ENCODE measurements around the gene RNPEPL1.

RNPEPL1 gene

DNA sequence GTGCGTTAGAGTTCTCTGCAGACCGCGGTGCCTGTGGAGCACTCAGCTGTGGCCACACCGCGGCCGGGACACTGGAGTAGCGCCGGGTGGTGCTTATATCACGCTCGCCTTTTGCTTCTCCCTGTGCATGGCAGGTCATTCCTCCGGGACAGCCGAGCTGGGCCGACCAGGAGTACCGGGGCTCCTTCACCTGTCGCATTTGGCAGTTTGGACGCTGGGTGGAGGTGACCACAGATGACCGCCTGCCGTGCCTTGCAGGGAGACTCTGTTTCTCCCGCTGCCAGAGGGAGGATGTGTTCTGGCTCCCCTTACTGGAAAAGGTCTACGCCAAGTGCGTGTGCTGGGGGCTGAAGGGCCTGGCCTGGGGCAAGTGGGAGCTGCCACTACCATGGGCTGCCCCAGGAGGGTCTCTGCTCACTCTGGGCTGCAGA lies 22.4 kb downstream of the RNPEPL1 start:
- no peak for DNase-seq (ENCODE audit: low spot score)

DNA sequence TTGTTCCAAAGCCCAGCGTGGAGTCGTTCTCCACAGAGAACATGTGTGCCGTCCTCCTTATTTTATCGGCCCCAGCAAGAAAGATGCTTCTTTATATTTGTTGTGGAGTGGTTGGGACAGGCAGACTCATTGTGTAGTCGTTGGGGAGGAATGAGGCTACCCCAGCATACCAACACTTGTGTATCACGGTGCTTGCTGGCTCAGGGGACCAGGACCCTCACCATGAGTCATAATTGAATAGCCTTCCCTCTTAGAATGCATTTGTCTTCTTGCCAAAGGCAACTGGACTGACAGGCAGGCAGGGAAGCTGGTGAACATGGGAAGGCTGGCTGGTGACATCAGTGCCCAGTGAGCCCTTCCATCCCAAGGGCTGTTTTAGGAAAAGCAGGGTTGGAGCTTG lies 22.9 kb downstream of the RNPEPL1 start:
- DNase-seq (ENCODE audit: low spot score), result no peak

DNA sequence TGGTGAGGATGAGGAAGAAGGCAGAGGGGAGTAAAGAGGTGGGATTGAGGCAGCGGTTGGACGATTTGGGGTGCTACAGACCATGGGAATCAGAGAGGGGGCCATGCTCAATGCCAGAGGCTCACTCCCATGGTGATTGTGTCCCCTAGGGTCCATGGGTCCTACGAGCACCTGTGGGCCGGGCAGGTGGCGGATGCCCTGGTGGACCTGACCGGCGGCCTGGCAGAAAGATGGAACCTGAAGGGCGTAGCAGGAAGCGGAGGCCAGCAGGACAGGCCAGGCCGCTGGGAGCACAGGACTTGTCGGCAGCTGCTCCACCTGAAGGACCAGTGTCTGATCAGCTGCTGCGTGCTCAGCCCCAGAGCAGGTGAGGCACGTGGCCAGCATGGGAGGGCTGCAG lies 23.5 kb downstream of the RNPEPL1 start:
- DNase-seq (ENCODE audit: low spot score), result no peak

DNA sequence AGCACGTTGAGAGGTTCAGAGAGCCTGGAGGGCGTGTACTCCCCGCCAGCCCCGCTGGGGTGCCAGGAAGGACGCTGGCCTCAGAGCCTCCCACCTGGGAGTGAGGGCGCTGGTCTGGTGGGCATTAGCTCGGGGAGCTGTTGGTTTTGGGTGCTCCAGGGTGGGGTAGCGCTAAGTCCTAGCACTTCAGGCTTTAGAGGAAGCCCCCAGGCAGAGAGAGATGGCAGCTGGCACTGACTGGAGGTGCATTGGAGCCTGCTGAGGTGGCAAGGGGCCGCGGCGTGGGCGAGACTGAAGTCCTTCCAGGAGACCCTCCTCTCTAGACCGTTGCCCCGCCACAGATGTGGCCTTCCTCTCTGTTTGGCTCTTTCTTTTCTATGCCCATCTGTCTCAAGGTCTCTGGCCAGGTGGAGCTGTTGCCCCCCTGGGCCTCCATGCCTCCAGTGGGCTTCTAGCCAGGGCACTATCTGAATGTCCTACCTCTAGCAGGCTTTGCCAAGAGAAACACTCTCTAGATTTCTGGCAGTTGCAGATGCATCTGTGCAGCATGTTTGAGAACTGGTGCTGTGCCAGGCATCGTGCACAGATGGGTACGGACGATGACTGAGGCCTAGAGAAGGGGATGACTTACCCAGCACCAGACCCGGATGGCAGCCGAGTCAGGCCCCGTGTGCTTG lies 24.9 kb downstream of the RNPEPL1 start:
- DNase-seq (ENCODE audit: low spot score), result no peak

DNA sequence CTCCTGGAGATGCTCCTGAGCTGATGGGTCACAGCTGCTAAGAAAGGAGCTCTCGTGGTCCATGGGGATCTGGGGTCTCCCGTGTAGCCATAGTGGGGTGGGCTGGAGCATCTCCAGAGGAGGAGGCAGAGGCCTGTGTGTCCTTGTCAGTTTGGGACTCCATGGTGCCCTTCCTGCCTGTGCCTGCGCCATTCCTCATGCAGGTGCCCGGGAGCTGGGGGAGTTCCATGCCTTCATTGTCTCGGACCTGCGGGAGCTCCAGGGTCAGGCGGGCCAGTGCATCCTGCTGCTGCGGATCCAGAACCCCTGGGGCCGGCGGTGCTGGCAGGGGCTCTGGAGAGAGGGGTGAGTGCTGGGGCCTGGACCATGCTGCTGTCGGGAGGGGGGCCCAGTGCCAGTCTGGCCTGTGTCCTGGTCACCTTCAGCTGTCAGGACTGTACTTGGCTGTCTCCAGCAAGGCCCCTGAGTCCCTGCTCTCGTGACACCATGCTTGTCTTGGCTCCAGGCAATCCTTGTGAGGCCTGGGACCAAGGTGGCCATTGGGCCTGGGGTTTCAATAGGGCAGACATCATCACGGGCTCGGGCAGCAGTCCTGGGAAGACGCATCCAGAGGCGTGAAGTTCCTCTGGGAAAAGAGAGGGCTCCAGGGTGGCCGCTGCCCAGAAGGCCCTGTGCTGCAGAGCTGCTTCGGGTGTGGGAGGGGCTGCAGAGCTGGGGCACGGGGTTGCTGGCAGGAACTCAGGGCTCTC lies 25.6 kb downstream of the RNPEPL1 start:
- no peak for DNase-seq (ENCODE audit: low spot score)

DNA sequence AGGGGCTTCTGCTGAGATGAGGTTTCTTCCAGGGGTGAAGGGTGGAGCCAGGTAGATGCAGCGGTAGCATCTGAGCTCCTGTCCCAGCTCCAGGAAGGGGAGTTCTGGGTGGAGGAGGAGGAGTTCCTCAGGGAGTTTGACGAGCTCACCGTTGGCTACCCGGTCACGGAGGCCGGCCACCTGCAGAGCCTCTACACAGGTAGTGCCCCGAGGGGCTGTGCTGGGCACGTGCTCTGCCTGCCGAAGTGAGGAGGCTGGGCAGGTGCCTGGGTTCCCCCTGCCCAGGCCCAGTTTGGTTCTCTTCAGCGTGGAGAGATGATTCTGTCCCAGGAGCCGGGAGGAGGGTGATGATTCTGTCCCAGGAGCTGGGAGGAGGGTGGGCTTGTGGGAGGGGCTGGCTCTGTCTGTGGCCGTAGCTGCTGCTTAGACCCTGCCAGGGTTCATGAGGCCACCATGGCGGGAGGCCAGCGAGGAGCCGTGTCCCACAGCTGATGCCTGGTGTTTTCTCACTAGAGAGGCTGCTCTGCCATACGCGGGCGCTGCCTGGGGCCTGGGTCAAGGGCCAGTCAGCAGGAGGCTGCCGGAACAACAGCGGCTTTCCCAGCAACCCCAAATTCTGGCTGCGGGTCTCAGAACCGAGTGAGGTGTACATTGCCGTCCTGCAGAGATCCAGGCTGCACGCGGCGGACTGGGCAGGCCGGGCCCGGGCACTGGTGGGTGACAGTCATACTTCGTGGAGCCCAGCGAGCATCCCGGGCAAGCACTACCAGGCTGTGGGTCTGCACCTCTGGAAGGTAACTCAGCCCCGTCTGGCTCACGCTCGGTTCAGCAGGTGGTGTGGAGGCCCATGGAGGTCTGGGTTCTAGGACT lies 26.5 kb downstream of the RNPEPL1 start:
- no peak for DNase-seq (ENCODE audit: low spot score)

DNA sequence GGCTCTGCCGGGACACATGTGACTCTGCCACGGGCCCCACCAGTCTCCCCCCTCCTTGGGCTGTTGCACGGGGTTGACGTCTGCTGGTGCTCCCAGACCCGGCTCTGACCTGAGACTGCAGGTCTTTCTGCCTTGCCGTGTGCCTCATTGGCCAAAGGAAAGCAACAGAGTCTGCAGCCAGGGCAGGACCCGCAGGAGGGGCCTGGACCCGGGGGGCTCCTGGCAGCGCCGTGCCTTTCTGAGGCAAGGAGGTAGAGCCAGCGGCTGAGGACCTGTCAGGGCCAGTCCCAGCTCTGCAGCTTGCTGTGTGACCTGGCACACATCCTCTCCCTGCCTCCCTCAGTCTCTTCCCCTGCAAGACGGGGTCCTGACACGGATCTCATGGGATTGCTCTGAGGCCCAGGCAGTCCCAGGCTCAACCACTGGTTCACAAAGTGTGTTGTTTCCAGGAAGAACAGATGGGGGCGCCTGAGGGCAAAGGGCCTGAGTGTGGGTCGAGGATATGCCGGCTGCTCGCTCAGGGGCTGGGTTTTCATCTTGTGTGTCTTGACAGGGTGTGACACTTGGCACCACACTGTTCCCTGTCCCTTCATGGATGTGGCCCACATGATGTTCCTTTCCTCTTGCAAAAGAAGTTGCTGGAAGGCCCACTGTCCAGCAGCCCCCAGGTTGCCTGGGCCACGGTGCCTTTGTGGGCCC lies 27.2 kb downstream of the RNPEPL1 start:
- DNase-seq (ENCODE audit: low spot score), result no peak

DNA sequence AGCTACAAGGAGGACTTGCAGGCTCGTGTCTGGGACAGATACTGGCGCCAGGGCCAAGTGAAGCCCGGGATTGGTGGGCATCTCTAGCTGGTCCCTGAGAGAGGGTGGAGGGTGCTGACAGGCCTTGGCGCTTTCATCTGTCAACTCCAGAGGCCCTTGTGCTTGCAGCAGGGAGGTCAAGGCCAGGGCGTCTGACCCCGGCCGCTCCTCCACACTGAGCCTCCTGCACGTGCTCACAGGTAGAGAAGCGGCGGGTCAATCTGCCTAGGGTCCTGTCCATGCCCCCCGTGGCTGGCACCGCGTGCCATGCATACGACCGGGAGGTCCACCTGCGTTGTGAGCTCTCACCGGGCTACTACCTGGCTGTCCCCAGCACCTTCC lies 27.8 kb downstream of the RNPEPL1 start:
- no peak for DNase-seq (ENCODE audit: low spot score)

DNA sequence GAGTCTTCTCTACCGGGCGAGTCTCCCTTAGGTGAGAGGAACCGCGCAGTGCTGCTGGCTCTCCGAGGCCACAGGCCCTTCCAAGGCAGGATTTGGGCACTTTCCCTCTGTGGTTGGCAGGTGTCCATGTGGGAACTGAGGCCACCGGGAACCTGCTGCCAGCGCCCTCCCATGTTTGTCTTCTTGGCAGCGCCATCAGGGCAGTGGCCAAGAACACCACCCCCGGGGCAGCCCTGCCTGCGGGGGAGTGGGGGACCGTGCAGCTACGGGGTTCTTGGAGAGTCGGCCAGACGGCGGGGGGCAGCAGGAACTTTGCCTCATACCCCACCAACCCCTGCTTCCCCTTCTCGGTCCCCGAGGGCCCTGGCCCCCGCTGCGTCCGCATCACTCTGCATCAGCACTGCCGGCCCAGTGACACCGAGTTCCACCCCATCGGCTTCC lies 28.2 kb downstream of the RNPEPL1 start:
- no peak for DNase-seq (ENCODE audit: low spot score)

DNA sequence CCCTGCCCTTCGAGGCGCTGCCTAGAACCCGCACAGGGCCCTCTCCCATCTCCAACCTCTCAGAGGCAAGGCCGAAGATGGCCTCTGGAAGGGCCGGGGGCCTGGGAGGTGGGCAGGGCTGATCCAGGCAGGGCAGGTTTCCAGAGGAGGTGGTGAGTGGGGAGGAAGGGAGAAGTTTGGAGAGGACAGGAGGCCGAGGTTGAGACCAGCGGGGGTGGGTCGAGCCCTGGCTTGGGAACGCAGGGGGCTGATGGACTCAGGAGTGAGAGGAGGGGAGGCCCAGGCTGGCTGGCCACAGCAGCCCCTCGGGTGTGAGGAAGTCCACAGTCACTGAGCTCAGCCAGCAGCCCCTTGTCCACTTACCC lies 28.8 kb downstream of the RNPEPL1 start:
- no peak for DNase-seq (ENCODE audit: low spot score)

DNA sequence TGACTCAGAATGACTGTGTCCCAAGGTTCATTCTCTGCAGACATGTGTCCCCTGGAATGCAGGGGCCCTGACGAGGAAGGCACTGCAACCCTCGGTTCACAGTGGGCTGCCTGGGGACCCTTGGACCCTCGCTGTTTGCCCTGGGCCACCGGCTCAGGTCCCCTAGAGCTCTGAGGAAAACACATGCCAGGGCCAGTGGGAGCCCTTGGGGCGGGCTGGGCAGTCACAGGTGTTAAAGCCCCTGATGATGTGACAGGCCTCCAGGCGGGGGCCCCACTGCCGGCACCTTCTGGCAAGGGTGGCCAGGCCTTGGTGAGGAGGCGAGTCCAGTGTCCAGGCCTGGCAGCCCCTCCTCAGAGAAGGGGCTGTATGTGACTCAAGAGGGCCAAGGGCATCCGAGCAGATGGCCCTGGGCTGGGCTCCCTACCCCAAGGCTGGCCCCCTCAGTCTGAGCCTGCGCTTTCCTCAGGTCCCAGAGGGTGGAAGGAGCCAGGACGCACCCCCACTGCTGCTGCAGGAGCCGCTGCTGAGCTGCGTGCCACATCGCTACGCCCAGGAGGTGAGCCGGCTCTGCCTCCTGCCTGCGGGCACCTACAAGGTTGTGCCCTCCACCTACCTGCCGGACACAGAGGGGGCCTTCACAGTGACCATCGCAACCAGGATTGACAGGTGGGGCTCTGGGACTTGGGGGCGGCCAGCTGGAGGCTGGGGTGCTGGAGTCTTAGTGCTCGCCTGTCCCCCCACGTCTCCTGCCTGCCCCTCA lies 29.3 kb downstream of the RNPEPL1 start:
- no peak for DNase-seq (ENCODE audit: low spot score)

DNA sequence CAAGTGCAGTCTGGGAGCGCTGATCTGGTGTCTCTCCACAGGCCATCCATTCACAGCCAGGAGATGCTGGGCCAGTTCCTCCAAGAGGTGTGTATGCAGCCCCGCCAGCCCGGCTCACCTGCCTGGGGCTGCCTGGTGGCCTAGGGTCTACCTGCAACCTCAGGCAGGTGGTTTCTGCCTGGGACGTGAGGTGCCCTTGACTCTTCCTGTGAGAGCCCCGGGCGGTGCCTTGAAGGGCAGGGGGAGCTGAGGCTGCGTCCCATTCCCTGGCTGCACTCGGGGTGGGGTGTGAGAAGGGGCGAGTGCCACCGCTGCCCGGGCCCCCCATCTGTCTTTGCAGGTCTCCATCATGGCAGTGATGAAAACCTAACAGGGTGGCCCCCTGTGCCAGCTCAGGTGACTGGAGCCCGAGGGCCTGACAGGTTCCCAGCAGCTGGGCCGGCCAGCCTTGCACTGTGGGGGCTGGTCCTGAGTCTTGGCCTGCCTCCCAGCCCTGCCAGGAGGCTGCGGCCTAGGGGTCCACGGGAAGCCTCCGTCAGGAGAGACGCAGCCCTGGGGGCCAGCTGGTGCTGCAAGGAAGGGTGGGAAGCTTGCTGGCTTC lies 30.1 kb downstream of the RNPEPL1 start:
- DNase-seq (ENCODE audit: low spot score), result no peak

DNA sequence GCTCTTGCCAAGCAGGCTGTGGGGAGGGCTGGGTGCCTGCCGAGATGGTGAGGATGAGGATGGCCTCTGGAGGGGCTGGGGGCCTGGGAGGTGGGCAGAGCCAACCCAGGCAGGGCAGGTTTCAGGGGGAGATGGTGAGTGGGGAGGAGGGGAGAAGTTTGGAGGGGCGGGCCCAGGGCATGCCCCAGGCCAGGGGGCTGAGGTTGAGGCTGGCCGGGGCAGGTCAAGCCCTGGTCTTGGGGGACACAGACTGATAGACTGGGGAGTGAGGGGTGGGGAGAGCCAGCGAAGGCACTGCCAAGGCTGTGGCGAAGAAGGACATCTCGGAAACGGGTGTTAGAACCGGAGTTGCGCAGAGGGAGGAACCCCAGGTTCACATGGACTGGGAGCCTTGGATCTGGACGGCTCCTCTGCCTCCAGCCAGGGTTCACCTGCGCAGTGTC lies 30.9 kb downstream of the RNPEPL1 start:
- DNase-seq (ENCODE audit: low spot score), result no peak

DNA sequence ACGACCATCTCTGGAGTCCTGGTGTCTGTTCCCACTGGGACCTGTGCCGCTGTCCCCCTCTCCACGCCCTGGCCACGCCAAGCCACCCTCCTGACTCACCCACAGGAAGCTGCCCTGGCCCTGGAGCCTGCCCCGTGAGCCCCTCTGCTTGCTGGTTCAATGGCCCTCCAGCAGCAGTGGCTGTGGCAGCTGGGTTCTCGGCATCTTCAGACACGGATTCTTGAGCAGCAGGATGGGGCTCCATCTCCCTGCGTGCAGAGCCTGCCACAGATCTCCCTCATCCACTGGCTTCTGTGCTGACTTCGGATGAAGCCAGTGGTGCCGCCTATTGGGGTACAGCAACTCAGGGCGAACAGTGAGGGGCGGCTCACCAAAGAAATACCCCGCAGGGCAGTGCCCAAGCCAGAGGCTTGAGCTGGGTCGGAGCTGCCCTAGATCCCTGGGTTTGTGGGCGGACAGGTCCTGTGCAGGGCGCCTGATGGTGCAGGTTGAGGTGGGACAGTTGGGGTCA lies 32.2 kb downstream of the RNPEPL1 start:
- no peak for DNase-seq (ENCODE audit: low spot score)

DNA sequence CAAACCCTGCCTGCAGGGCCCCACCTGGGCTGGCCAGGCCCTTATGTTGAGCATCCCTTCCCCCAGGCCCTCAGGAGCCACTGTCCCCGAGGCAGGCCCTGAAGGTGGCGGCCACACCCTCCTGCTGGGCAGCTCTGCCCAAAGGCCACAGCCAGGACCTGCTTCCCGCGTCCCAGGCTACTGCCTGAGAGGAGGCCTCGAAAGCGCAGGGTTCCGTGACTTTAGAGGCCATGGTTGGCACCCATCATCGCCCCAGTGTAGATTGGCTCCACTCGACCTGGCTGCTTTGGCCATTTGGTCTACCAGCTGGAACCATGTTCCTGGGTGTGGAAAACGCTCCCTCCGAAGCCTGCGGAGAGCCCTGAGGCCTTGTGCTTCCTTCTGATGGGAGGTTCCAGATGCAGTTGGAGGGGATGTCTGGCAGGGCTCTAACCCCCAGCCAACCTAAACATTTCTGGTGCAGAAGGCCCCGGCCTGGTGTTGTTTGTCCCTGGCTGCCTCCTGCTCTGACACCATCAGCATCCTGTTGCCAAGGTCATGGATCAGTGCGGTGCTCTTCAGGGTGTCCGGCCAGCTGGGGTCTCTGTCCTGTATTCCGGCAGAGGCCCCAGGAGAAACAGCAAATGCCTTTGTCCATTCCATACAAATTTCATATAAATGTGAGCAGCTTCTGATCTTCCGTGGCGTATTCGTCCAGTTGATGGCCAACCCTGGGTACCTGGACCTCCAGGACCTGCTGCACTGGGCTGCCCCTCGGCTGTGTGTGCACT lies 33.0 kb downstream of the RNPEPL1 start:
- no peak for DNase-seq (ENCODE audit: low spot score)

DNA sequence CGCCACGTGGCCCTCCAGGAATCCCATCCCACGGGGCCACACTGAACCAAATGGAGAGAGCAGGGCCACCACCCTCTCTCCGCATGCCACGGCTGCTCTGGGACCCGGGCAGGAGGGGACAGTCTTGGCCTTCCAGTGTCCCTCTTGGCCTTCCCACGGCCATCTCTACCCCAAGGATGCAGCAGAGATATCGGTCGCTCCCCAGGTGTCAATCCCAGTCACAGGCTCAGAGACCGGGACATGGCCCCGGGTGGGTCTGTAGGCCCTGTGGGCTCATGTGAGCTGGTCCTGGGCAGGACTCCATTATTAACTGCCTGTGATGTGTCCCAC lies 33.5 kb downstream of the RNPEPL1 start:
- no peak for DNase-seq (ENCODE audit: low spot score)

DNA sequence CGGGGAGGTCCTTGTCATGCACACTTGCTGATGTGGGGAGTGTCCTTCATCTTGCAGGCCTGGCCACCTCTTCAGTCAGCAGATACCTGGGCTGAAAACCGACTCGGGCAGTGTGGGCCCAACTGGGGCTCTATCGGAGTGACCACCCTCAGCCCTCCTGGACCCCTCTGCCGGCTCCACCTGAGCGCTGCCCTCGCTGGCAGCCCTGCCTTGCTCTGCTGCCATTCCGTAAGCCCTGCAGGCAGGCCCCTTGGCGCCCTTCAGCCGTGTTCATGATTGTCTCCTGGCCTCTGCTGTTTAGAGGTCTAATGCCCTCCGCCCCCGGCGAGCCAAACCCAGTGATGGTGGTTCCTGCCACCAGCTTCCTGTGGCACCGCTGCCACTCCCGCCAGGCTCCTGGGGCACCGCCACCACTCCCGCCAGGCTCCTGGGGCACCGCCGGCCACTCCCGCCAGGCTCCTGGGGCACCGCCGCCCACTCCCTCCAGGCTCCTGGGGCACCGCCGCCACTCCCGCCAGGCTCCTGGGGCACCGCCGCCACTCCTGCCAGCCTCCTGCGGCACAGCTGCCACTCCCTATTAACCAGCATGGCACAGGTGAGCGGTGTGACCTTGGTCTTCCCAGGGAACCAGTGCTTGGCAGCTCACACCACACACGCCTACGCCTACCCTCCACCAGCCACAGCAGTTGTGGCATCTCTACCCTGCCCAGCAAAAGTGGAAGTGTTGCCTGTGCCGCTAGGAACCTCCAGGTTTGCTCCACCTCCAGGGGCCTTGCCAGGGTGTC lies 34.2 kb downstream of the RNPEPL1 start:
- no peak for DNase-seq (ENCODE audit: low spot score)

DNA sequence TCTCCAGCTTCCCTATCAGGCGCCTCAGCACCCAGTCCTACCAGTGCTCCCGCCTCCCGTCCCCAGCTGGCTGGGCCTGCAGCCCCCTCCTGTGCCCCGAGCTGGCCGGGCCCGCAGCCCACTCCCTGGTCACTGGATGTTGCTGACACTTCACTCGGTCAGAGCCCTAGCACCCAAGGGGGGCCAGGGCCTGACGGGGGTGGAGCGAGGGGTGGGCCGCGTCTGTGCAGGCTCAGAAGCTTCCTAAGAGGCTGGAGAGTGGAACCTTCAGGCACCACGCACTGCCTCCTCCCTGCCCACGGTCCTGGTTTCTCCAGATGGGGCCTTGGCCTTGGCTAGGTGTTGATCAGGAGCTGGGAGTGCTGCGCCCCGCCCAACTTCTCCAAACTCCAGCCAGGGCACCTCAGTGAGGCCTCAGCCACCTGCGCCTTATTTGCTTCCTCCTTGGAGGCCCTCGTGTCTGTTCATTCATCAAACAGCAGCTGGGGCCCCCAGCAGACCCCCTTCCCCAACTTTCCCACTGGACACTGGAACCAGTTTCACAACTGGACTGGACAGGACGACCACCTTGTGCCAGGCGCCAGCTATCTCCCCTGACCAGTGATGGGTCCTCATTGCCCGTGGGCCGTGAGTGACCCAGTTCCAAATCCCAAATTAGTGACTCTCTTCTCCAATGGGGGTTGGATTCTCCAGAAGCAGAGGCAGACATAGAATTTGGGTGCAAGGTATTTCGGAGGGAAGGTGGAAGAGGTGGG lies 35.0 kb downstream of the RNPEPL1 start:
- DNase-seq (ENCODE audit: low spot score), result no peak

DNA sequence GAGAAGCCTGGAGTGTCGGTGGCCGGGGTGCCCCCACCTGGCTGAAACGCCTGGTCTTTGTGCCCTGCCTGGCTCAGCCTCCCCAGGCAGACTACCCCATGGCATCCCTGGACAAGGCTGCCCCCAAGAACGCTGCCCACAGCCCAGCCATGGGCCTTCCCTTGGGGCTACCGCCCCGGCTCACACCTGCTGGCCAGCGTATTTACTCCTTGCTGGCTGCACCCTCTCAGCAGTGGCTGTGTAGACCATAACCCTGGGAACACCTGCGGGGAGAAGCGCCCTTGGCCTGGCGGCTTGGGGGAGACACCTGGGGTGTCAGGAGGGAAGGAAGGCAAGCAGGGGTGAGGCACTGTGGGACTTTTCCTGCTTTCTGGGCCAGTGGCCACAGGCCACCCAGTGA lies 35.6 kb downstream of the RNPEPL1 start:
- DNase-seq (ENCODE audit: low spot score), result no peak
